GM04504 (cell line): ENCODE results near the gene CACNA1I.

Experiments
- DNase-seq: peaks from one replicate; pipeline ENCODE4 v3.0.0-alpha.2; 2012; ENCODE audit warnings: low read depth

Gene CACNA1I

GRCh38 chr22:39699631-39700360 lies 129.2 kb downstream of the CACNA1I start:
- DNase-seq = no peak

GRCh38 chr22:39700565-39700964 lies 130.0 kb downstream of the CACNA1I start:
- DNase-seq = no peak

- DNase-seq = no peak
These were observed 132.5 kb downstream of the CACNA1I start for GRCh38 chr22:39703091-39703490.

- no peak for DNase-seq
These were observed 133.5 kb downstream of the CACNA1I start for GRCh38 chr22:39703928-39704639.

DNA sequence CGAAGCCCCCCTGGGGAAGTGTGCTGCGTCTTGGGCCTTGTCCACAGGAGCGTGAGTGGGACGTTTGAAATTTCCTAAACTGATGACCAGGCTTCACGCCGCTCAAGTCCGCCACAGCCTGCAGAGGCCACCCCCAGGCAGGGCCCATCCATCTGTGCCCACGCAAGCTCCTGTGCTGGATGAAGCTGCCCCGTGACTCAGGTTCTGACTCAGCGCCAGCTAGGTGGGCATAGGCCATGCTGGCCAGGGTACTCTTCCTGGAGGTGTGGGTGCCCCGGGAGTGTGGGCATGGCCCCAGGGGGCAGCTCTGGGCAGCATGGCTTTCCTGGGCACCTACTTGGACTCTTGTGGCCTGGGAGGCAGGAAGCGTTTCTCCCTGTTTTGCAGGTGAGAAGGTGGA lies 134.8 kb downstream of the CACNA1I start:
- DNase-seq = no peak

DNA sequence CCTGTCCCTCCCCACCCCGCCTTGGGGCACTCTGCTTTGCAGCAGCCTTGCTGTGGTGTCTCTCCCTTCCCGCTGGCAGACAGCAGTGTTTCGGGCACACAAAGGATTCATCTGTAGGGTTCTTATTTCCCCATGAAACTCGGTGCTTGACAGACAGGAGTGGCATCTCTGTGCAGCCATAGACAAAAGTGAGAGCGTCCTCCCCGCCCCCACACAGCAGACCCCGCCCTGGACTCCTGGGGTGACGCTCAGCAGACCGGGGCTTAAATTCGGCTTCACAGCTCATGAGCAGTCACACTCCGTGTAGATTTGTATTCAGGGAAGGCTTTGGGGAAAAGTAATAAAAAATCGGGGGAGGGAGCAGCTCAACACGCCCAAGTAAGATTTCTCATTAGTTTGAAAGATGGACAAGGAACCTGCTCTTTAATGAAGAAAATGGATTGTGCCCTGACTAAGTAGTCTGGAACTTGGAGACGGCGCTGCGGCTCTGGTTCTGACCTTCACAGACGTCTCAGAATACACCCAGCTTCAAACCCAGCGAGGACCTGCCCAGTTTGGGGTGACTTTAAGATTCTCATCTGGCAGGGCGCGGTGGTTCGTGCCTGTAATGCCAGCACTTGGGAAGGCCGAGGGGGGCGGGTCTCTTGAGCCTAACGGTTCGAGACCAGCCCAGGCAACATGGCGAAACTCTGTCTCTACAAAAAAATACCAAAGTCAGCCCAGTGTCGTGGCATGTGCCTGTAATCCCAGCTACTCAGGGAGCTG lies 136.0 kb downstream of the CACNA1I start:
- DNase-seq = no peak

- no peak for DNase-seq
These were observed 136.8 kb downstream of the CACNA1I start for GRCh38 chr22:39707351-39707750.

DNA sequence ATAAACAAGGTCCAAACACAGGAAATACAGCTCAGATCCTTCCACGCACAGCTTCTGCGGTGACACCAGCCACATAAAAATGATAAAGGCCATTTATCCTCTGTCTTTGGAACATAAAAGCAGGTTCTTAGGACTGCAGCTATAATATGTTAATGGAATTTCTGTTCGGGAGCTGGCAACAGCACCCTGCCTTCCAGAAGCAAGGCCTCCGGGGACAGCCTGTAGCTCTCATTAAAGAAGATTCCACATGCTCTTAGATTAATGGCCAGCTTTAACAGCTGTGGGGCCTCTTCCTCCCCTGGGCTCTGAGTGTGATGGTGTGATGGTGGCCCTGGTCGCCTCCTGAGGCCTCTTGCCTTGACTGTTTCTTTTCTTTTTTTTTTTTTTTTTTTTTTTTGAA lies 137.3 kb downstream of the CACNA1I start:
- no peak for DNase-seq

DNA sequence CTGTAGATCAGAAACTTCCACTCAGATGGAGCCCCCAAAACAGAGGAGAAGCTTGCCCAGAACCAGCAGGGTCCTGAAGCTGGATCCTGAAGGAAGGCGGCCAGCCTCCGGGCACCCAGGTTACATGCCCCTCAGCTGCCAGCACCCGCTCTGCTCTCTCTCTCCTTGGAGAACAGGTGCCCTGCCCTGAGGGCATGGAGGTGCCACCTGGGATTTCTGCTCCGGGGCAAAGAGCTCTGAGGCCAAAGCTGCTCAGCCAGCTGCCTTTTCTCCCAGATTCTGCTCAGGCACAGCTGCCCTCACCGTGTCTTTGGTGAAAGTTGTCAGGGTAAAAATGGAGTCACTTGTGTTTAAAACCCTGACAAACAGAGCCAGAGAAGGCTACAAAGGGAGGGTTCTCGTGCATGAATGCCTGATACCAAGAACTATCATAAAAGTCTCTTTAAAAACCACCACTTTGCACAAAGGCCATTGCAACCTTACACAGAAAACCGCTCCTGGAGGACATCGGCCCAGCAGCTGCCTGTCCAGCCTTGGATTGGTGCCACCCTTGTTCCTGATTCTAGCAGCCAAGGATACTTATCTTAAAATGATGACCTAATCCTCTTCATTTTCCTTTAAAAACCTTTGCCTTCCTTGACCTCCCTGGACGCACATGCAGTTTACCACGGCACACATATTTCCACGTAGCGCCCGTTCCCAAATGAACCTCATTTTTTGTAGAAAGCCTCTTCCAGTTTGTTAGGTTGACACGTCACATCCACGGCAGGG lies 140.0 kb downstream of the CACNA1I start:
- DNase-seq = no peak

GRCh38 chr22:39712081-39712480 lies 141.5 kb downstream of the CACNA1I start:
- DNase-seq = no peak

- no peak for DNase-seq
These were observed 142.4 kb downstream of the CACNA1I start for GRCh38 chr22:39712751-39713525.

- no peak for DNase-seq
These were observed 143.3 kb downstream of the CACNA1I start for GRCh38 chr22:39713799-39714290.

DNA sequence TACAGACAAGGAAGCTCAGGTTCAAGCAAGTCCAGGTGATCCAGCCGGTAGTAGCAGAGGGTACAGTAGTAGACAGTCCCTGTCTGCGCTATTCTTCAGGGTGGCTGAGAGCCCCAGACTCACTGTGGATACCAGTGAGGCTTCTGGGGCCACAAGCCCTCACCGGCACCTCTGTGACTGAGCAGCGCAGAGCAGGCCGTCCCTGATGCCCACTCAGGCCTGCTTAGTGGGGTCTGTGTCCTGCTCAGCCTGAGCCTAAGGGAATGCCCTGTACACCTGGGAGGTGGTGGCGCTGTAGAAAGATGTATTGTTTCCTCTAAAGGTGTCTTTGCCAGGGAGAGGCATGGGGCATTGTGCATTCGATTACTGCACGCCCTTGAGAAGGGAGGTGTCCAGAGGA lies 143.8 kb downstream of the CACNA1I start:
- no peak for DNase-seq

GRCh38 chr22:39715778-39716495 lies 145.4 kb downstream of the CACNA1I start:
- DNase-seq = no peak

DNA sequence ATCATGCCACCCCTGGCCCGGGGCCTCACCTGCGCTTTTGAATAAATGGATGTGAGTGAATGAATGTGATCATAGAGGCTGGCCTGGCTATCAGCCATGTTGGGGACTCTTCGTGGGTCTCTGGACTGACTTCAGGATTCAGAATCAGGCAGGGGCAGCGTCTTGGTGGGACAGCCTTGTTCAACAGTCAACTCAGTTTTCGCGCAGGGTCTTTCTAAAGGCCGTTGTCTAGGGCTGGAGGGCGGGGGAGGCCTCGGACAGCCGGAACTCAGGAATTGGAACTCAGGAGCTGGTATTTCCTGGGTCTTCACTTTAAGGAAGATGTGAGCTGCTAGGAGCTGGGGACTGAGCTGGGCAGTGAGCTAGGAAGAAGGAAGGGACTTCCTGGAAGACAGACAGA lies 146.0 kb downstream of the CACNA1I start:
- no peak for DNase-seq

DNA sequence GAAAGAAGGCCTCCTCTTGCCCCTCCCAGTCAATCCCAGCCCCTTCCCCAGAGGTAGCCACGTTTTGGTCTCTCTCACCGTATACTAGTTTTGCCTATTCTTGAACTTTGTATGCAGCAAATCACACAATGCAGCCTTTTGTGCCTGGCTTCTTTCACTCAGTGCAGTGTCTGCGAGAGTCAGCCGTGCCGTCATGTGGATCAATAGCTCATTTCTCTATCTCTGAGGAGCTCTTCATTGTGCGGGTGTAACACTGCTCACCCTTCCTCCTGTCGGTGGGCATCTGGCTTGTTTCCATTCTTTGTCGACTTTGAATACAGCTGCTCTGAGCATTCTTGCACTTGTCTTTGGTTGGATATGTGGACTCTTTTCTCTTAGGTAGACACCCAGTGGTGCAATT lies 146.5 kb downstream of the CACNA1I start:
- DNase-seq = no peak

DNA sequence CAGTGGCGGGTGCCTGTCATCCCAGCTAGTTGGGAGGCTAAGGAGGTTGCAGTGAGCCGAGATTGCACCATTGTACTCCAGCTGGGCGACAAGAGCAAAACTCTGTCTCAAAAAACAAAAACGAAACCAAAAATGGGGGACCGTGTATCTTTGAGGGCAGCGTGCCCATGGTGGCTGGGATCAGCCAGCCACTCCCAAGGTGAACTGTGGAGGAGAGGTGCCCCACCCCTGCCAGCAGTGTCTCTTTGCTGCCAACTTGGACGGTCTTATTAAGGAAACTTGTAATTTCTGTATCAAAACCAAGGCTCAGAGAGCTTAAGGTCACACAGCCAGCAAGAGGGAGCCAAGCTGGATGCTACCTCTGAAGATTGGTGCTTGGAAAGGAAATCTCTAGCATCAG lies 147.7 kb downstream of the CACNA1I start:
- DNase-seq = no peak

- no peak for DNase-seq
These were observed 148.4 kb downstream of the CACNA1I start for GRCh38 chr22:39718921-39719475.

DNA sequence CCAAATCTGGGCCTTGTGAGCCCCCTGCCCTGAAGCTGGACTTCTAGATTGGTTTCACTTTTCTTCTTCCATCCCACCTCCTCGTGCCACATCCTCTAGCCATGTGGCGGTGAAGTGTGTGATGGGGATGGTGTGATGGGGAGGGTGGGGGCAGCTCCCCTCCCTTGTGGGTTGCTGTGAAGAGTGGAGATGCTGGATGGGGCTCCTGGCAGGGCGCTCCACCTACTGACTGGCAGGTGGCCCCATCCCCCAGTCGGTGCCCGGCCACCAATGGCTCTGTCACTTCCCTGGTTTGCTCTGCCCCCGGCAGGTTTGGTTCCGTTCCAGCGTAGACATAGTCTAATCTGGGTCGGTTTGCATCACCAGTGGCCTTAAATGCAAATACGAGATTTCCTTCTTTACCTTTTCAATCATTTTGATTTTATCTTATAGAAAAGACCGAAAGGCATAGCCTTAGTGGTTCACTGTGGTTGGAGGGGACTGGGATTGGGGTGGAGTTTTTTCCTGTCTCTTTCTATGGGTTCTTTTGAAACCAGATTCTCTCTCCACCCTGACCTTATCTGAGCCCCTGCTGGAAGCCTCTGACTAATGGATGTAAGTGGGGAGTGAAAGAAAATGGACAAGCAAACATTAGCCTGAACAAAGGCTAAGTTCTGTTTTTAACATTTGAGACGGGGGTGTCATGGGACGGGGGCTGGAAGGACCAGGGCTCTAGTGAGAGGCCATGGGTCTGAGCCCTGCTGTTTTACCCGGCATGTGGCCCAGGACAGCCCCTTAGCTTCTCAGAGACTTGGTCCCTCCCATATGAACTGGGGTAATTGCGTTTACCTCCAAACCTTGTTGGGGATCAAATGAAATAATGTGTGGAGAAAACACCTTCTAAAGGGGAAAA lies 149.3 kb downstream of the CACNA1I start:
- no peak for DNase-seq
